Gastroesophageal sphincter (tissue), 4 donors: ENCODE results near the gene DPEP3. TPM values are rescaled to one million over a fixed set of nuclear protein-coding genes. Genes with fewer than 3 reads are reported as not detected.
"Not testable (repeated sequence)": the region's sequence is repeated elsewhere in the genome, so short reads cannot be mapped to it uniquely, and the experiment has no call there.

Experiments
- ATAC-seq: fragments of 150-250 bp; one replicate; pipeline ENCODE4 v1.9.1; 2016; ENCODE audit warnings: mild to moderate bottlenecking, moderate library complexity
- H3K27ac ChIP-seq, 4 donors: fragments of 200-600 bp; sonication (generic) in 3 of 4; 1 replicate in 3 of 4; 2 replicates in 1 of 4; pipeline ENCODE4 v1.5.1; 2016 to 2019
- H3K27me3 ChIP-seq: fragments of 200-600 bp; sonication (generic); one replicate; pipeline ENCODE4 v1.5.1; 2019
- H3K36me3 ChIP-seq, 2 donors: fragments of 200-600 bp; sonication (generic); one replicate each; pipeline ENCODE4 v1.5.1; 2019; ENCODE audit warnings: control low read depth in 1 of 2
- H3K4me1 ChIP-seq, 3 donors: fragments of 200-600 bp; sonication (generic); 1 replicate in 2 of 3; 2 replicates in 1 of 3; pipeline ENCODE4 v1.5.1; 2016 to 2019; ENCODE audit warnings: control low read depth in 2 of 3
- H3K4me3 ChIP-seq, 2 donors: fragments of 200-600 bp; sonication (generic); one replicate each; pipeline ENCODE4 v1.5.1; 2019; ENCODE audit warnings: mild to moderate bottlenecking in 1 of 2, moderate library complexity in 1 of 2
- H3K9me3 ChIP-seq, 3 donors: fragments of 200-600 bp; sonication (generic); one replicate each; pipeline ENCODE4 v1.5.1; 2017 to 2019; ENCODE audit warnings: control low read depth in 2 of 3
- CTCF ChIP-seq, 4 experiments: fragments of 200-600 bp in 2 of 4; fragments of 450-650 bp in 2 of 4; sonication (generic) in 1 of 4; IDR thresholded peaks; one replicate each; pipeline ENCODE4 v1.5.1; 2017 to 2019; ENCODE audit warnings: antibody characterized with exemption in 4 of 4, mild to moderate bottlenecking in 2 of 4, moderate library complexity in 2 of 4
- EP300 ChIP-seq: sonication (generic); formaldehyde crosslinking; IDR thresholded peaks from one replicate; pipeline ENCODE4 v1.6.1; 2017; ENCODE audit warnings: antibody characterized with exemption, mild to moderate bottlenecking
- POLR2A ChIP-seq, 2 donors: fragments of 450-650 bp; IDR thresholded peaks; one replicate each; pipeline ENCODE4 v1.6.1; 2017; ENCODE audit warnings: antibody characterized with exemption in 2 of 2, mild to moderate bottlenecking in 2 of 2, moderate library complexity in 1 of 2
- POLR2AphosphoS5 ChIP-seq: sonication (generic); formaldehyde crosslinking; IDR thresholded peaks from one replicate; pipeline ENCODE4 v1.6.1; 2017; ENCODE audit warnings: antibody characterized with exemption
- WGBS, 2 donors: methylation state at CpG; one replicate each; pipeline ENCODE4 v1.1.5; 2018; ENCODE audit warnings: low coverage in 1 of 2; 5-methylcytosine and 5-hydroxymethylcytosine counted together
- total RNA-seq, 4 donors: library from RNA; depleted of rRNA; stranded (reverse); fragments of >200 nt; gene quantifications; one replicate each; pipeline ENCODE4 v1.1.0, GENCODE V29; 2016

The DPEP3 gene
- total RNA-seq, 4 donors from 2014 or later, result 1.4 TPM; not detected in 3

DNA sequence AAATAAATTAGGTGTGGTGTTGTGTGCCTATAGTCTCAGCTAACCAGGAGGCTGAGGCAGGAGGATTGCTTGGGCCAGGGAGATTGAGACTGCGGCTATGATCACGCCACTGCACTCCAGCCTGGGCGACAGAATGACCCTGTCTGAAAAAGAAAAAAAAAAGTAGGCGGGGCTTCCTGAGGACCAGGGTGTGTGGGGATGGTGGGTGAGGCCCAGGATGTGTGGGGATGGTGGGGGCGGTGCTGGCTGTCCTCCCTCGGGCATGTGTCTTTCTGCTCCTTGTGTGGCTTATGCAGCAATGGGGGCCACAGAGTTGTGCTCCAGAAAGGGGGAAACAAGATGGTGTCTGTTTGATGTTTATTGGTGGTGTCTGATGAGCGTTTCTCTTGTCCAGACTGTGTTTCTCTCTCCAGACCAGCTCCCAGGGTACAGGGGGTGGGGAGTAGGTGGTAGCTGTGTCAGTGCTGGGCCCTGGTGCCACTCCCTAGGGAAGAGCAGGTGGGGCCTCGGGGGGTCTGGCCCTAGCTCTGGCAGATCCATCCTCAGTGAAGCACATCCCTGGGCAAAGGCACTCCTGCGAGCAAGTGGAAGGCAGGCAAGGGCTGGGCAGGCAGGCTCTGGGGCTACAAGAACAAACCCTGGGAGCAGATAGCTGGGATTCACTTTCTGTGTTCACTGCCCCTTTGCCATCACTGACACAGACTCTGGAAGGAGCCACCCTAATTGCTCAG, 38.7 kb downstream of the DPEP3 start:
- H3K4me3 ChIP-seq, result no peak overlapping the region
- no peaks in the 10 kb centered on the region for H3K27me3 ChIP-seq
- peak overlapping the region in 3 of 4 donors; percentile 79 to 84 (median 84) for H3K27ac ChIP-seq
- WGBS, 2 donors, result 61 to 80% methylated on average over 1 to 7 of the region's 9 CpGs
- no peaks in the 10 kb centered on the region for H3K9me3 ChIP-seq
- TF ChIP-seq CTCF (IDR thresholded peaks at IDR 0.05) (no peak), POLR2A (IDR thresholded peaks at IDR 0.05) (no peak), EP300 (no peak)
- peaks cover 0 to 69% (median 24%) of the 10 kb centered on the region in 3 donors for H3K4me1 ChIP-seq
- ATAC-seq, result no peak
- peaks cover 0 to 69% of the 10 kb centered on the region in 2 donors for H3K36me3 ChIP-seq

DNA sequence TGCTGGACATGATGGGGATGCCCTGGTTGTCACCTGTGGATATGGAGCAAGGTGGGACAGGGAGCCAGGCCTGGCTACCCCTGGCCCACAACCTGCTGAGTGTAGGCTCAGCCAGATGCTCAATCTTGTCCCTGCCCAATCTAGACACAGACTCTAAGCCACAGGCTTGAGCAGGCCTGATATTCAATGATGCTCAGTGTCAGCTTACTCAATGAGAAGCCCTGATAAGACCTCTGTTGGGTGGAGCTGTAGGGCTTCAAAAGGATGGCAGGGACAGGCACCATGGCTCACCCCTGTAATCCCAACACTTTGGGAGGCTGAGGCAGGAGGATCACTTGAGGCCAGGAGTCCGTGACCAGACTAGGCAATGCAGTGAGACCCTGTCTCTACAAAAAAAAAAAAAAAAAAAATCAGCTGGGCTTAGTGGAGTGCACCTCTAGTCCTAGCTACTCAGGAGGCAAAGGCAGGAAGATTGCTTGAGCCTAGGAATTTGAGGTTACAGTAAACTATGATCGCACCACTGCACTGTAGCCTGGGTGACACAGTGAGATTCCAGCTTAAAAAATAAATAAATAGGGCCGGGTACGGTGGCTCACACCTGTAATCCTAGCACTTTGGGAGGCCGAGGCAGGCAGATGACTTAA, 39.7 kb downstream of the DPEP3 start:
- H3K27me3 ChIP-seq, result no peaks in the 10 kb centered on the region
- 84 to 100% methylated on average over 1 to 5 of the region's 5 CpGs for WGBS, 2 donors
- H3K4me3 ChIP-seq, result no peak overlapping the region
- peaks cover 0 to 58% of the 10 kb centered on the region in 2 donors for H3K36me3 ChIP-seq
- ATAC-seq, result no peak
- peak overlapping the region in 2 of 4 donors; percentile 8 to 79 for H3K27ac ChIP-seq
- TF ChIP-seq POLR2A (IDR thresholded peaks at IDR 0.05) (no peak), POLR2AphosphoS5 (no peak), CTCF (IDR thresholded peaks at IDR 0.05) (no peak), EP300 (no peak)
- peaks cover 0 to 62% (median 24%) of the 10 kb centered on the region in 3 donors for H3K4me1 ChIP-seq
- H3K9me3 ChIP-seq, result no peaks in the 10 kb centered on the region

GRCh38 chr16:67939507-67940445, 40.5 kb downstream of the DPEP3 start:
- TF ChIP-seq POLR2AphosphoS5 (peak; percentile 11), POLR2A (IDR thresholded peaks at IDR 0.05) (no peak)
- ATAC-seq, result no peak
- peak overlapping the region in 2 of 4 donors; percentile 8 to 18 for H3K27ac ChIP-seq
- peaks cover 0 to 51% of the 10 kb centered on the region in 2 donors for H3K36me3 ChIP-seq
- 60% methylated on average over 10 of the region's 33 CpGs; no CpG with 5 or more reads in 1 of the 2 donors for WGBS, 2 donors
- H3K27me3 ChIP-seq, result no peaks in the 10 kb centered on the region
- H3K9me3 ChIP-seq, result no peaks in the 10 kb centered on the region
- peaks cover 0 to 61% (median 24%) of the 10 kb centered on the region in 3 donors for H3K4me1 ChIP-seq
- H3K4me3 ChIP-seq, result no peak overlapping the region

DNA sequence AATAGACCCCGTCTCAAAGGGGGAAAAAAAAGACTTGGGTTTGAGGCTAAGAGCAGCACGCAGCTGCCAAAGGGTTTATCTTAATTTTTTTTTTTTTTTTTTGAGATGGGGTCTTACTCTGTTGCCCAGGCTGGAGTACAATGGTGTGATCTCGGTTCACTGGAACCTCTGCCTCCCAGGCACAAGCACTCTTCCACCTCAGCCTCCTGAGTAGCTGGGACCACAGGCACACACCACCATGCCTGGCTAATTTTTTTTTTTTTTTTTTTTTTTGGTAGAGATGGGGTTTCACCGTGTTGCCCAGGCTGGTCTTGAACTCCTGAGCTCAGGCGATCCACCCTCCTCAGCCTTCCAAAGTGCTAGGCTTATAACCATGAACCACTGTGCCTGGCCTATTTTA, 42.6 kb downstream of the DPEP3 start:
- not testable (repeated sequence) for H3K4me3 ChIP-seq, H3K27me3 ChIP-seq, H3K9me3 ChIP-seq, ATAC-seq
- Histone ChIP-seq H3K36me3 (peaks cover 0 to 43% of the 10 kb centered on the region in 2 donors), H3K4me1 (peaks cover 0 to 51% (median 12%) of the 10 kb centered on the region in 3 donors), H3K27ac (peak overlapping the region in 2 of 4 donors; percentile 91 to 93)
- WGBS, 2 donors, result 88% methylated on average over 1 to 4 of the region's 5 CpGs

DNA sequence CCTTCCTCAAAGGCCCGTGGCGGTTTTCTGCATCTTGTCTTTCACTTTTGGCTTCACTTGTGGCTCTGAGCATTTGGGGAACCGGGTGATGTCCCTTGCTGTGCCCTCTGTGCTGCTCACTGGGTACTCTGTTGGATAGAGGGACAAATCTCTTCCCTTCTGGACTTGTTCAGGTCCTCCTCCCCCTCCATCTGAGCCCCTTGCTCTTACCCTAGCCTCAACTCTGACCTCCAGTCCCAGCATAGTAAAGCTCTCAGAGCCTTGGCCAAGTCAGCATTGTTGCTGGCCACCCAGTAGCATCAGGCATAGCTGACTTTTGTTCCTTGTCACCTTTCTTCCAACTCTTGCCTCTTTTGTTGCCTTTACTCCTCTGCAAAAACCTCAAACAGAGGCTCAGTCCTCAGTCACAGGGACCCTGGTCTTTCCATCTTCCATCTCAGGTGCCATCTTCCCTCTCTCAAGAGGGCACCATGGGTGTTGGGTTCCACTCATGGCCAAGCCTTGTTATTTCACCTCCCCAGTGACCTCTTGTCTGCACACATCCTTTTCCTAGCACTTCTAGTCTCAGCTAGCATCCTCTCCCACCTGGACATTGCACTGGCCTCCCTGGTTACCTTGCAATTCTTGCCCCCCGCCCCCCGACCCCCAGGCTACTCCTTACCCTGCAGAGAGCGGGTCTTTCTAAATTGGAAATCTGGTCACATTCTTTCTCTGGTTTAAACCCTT, 43.3 kb downstream of the DPEP3 start:
- WGBS, 2 donors, result 0 to 33% methylated on average over 3 of the region's 6 CpGs
- peaks cover 0 to 44% (median 12%) of the 10 kb centered on the region in 3 donors for H3K4me1 ChIP-seq
- H3K27ac ChIP-seq, result peak overlapping the region; percentile 26 to 94 (median 92)
- TF ChIP-seq POLR2A (IDR thresholded peaks at IDR 0.05) (no peak), CTCF (IDR thresholded peaks at IDR 0.05) (no peak), EP300 (no peak), POLR2AphosphoS5 (no peak)
- no peaks in the 10 kb centered on the region for H3K27me3 ChIP-seq
- ATAC-seq, result no peak
- no peaks in the 10 kb centered on the region for H3K9me3 ChIP-seq
- H3K36me3 ChIP-seq, result peaks cover 0 to 43% of the 10 kb centered on the region in 2 donors
- H3K4me3 ChIP-seq, result peak overlapping the region; percentile 49 to 94
